CD4-positive, alpha-beta T cell (primary cell): ENCODE results near the gene CPE. TPM values are rescaled to one million over a fixed set of nuclear protein-coding genes. Genes with fewer than 3 reads are reported as not detected.

Experiments used
- ATAC-seq: fragments of 200-7000 bp; cut with Tn5 transposase; one replicate; pipeline ENCODE4 v1.10.0; 2022; ENCODE audit warnings: mild to moderate bottlenecking; ENCODE audit not compliant: poor library complexity
- CTCF ChIA-PET: fragments of 350-600 bp; sonication (Branson Sonifier 250); formaldehyde crosslinking; loops from one replicate; lab custom pipeline; 2021; ENCODE audit warnings: antibody characterized with exemption, inconsistent platforms; lab: Charles Lee
- POLR2A ChIA-PET: fragments of 350-600 bp; sonication (Branson Sonifier 250); formaldehyde crosslinking; loops from one replicate; lab custom pipeline; 2021; ENCODE audit warnings: antibody characterized with exemption, inconsistent platforms; lab: Charles Lee
- DNase-seq, 14 experiments: peaks; one replicate each; pipeline ENCODE4 v3.0.0-alpha.2; 2013 to 2020; ENCODE audit warnings: mixed read lengths in 2 of 14
- H3K27ac ChIP-seq, 2 donors: one replicate each; pipeline versions ENCODE4 v1.5.1 to v1.7.0; 2013; ENCODE audit warnings: low read length in 2 of 2, low read depth in 1 of 2, mild to moderate bottlenecking in 1 of 2
- H3K27me3 ChIP-seq, 2 experiments: 1 replicate in 1 of 2; 2 replicates in 1 of 2; pipeline versions ENCODE4 v1.6.1 to v1.7.0; 2013; ENCODE audit warnings: low read length in 2 of 2, control low read depth in 1 of 2, mild to moderate bottlenecking in 1 of 2, moderate library complexity in 1 of 2; ENCODE audit not compliant: insufficient read depth in 2 of 2, control insufficient read depth in 1 of 2
- H3K36me3 ChIP-seq: one replicate; pipeline ENCODE4 v1.6.1; 2013; ENCODE audit warnings: low read length, control low read depth; ENCODE audit not compliant: insufficient read depth
- H3K4me1 ChIP-seq: one replicate; pipeline ENCODE4 v1.6.1; 2013; ENCODE audit warnings: low read length, control low read depth; ENCODE audit not compliant: insufficient read depth
- H3K4me3 ChIP-seq: one replicate; pipeline ENCODE4 v1.5.1; 2013; ENCODE audit warnings: mild to moderate bottlenecking, low read length, moderate library complexity
- H3K9me3 ChIP-seq, 2 experiments: 1 replicate in 1 of 2; 2 replicates in 1 of 2; pipeline versions ENCODE4 v1.6.1 to v1.7.0; 2013; ENCODE audit warnings: low read length in 2 of 2, mild to moderate bottlenecking in 2 of 2, control low read depth in 1 of 2, moderate library complexity in 1 of 2; ENCODE audit not compliant: control insufficient read depth in 1 of 2, insufficient read depth in 1 of 2
- H3K27ac Mint-ChIP-seq: one replicate; pipeline ENCODE4 v1.8.0; 2020; ENCODE audit warnings: mixed read lengths
- H3K27me3 Mint-ChIP-seq: one replicate; pipeline ENCODE4 v1.8.0; 2021; ENCODE audit warnings: mixed read lengths
- H3K36me3 Mint-ChIP-seq: one replicate; pipeline ENCODE4 v1.8.0; 2021; ENCODE audit warnings: low read depth, mixed read lengths
- H3K4me1 Mint-ChIP-seq: one replicate; pipeline ENCODE4 v1.8.0; 2021; ENCODE audit warnings: low read depth, mixed read lengths
- H3K4me3 Mint-ChIP-seq: one replicate; pipeline ENCODE4 v1.8.0; 2020; ENCODE audit warnings: mild to moderate bottlenecking, mixed read lengths
- H3K9me3 Mint-ChIP-seq: one replicate; pipeline ENCODE4 v1.8.0; 2020; ENCODE audit warnings: mixed read lengths
- CTCF ChIP-seq: fragments of 200-600 bp; IDR thresholded peaks from one replicate; pipeline ENCODE4 v1.8.0; 2022; ENCODE audit warnings: antibody characterized with exemption, mild to moderate bottlenecking
- intact Hi-C, 2 experiments: fragments of 100-400 bp; cut with DNase I in 1 of 2; cut with micrococcal nuclease in 1 of 2; formaldehyde crosslinking; loops; one replicate each; pipeline versions ENCODE4 v1.15.1 to v1.9.0; 2023 to 2025; cut with DNase I, micrococcal nuclease
- total RNA-seq, 174 experiments: library from RNA in 2 of 174; stranded (reverse) in 2 of 174; gene quantifications; one replicate each; pipeline ENCODE4 v1.2.3 and lab custom pipeline; 2021 to 2026

CPE gene
- total RNA-seq, 2 experiments from 2014 or later: not detected

GRCh38 chr4:165505958-165506837 is 127.4 kb downstream of the CPE start:
- H3K4me1 ChIP-seq: no peaks in the 10 kb centered on the region
- no peaks in the 10 kb centered on the region for H3K27me3 Mint-ChIP-seq
- intact Hi-C loops: no loop called here
- no peaks in the 10 kb centered on the region for H3K36me3 Mint-ChIP-seq
- H3K4me3 ChIP-seq: no peak overlapping the region
- H3K4me3 Mint-ChIP-seq: no peak overlapping the region
- H3K9me3 Mint-ChIP-seq: no peaks in the 10 kb centered on the region
- DNase-seq (no peak), ATAC-seq (no peak)
- ChIA-PET CTCF (no interaction called here), POLR2A (no interaction called here)
- no peak for TF ChIP-seq CTCF
- H3K9me3 ChIP-seq: no peaks in the 10 kb centered on the region
- H3K27ac ChIP-seq: no peak overlapping the region
- H3K36me3 ChIP-seq: no peaks in the 10 kb centered on the region
- H3K27ac Mint-ChIP-seq: no peak overlapping the region
- no peaks in the 10 kb centered on the region for H3K4me1 Mint-ChIP-seq
- no peaks in the 10 kb centered on the region for H3K27me3 ChIP-seq

GRCh38 chr4:165506849-165507248 is 128.0 kb downstream of the CPE start:
- ChIA-PET POLR2A (no interaction called here), CTCF (no interaction called here)
- Mint-ChIP-seq H3K9me3 (no peaks in the 10 kb centered on the region), H3K36me3 (no peaks in the 10 kb centered on the region), H3K4me1 (no peaks in the 10 kb centered on the region), H3K4me3 (no peak overlapping the region), H3K27ac (no peak overlapping the region), H3K27me3 (no peaks in the 10 kb centered on the region)
- Histone ChIP-seq H3K36me3 (no peaks in the 10 kb centered on the region), H3K27me3 (no peaks in the 10 kb centered on the region), H3K9me3 (no peaks in the 10 kb centered on the region), H3K4me1 (no peaks in the 10 kb centered on the region), H3K27ac (no peak overlapping the region), H3K4me3 (no peak overlapping the region)
- intact Hi-C loops: no loop called here
- TF ChIP-seq CTCF: no peak
- DNase-seq (no peak), ATAC-seq (no peak)

DNA sequence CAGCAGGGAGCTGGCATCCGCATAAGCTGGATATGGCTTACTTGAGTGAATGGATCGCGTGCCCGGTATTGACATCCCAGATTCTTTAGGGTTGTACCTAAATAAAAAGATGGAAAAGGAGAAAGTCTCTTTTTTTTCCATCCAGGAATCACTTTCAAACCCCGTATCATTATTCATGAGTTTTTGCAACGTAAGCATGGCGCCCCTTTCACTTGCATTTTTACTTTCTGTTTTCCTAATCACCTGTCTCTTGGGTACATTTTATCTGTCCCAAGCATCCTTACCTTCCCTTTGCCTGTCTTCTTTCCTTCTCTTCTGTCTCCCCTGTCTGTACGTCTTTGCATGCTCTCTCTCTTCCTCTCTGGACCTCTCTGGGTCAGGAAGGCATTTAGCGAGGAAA is 128.6 kb downstream of the CPE start:
- no peaks in the 10 kb centered on the region for H3K27me3 ChIP-seq
- Mint-ChIP-seq H3K27me3 (no peaks in the 10 kb centered on the region), H3K9me3 (no peaks in the 10 kb centered on the region), H3K4me3 (no peak overlapping the region), H3K27ac (no peak overlapping the region), H3K4me1 (no peaks in the 10 kb centered on the region), H3K36me3 (no peaks in the 10 kb centered on the region)
- ChIA-PET CTCF (interaction anchor here (0.9 kb wide), 1 partner anchor 14 kb away, joined by 3 read pairs; no protein-coding TSS in a partner anchor), POLR2A (no interaction called here)
- H3K4me3 ChIP-seq: no peak overlapping the region
- H3K36me3 ChIP-seq: no peaks in the 10 kb centered on the region
- H3K27ac ChIP-seq: no peak overlapping the region
- H3K4me1 ChIP-seq: no peaks in the 10 kb centered on the region
- H3K9me3 ChIP-seq: no peaks in the 10 kb centered on the region
- ATAC-seq (no peak), DNase-seq (no peak)
- no peak for TF ChIP-seq CTCF
- intact Hi-C loops: no loop called here
